IMR-90 (cell line): ENCODE results near the gene SLAMF1. TPM values are rescaled to one million over a fixed set of nuclear protein-coding genes. Genes with fewer than 3 reads are reported as not detected.

ENCODE experiments used
- ATAC-seq: fragments of 200-7000 bp; cut with Tn5 transposase; 2 replicates; pipeline ENCODE4 v1.9.1; 2020; ENCODE audit warnings: low read depth, mild to moderate bottlenecking, moderate library complexity
- BruUV-seq: library from RNA; stranded (reverse); fragments of 400-500 nt; replicated peaks from 2 replicates; lab custom pipeline; 2021; lab: Mats Ljungman, UMichigan
- CTCF ChIA-PET: fragments of 300-600 bp; formaldehyde crosslinking; extraction: SDS; loops from one replicate; lab custom pipeline; 2021; ENCODE audit warnings: antibody characterized with exemption; lab: Yijun Ruan, JAX
- POLR2A ChIA-PET: fragments of 300-600 bp; sonication (Branson Sonifier 250); formaldehyde crosslinking; loops from one replicate; lab custom pipeline; 2022; ENCODE audit warnings: antibody characterized with exemption; ENCODE audit not compliant: unreplicated experiment; lab: Charles Lee
- DNase-seq: peaks from one replicate; pipeline ENCODE4 v3.0.0; 2013
- H2AFZ ChIP-seq: replicated peaks from 2 replicates; pipeline ENCODE3; 2013; ENCODE audit warnings: low read length, mild to moderate bottlenecking; ENCODE audit not compliant: poor library complexity
- H2AK5ac ChIP-seq: 2 replicates; pipeline ENCODE4 v1.6.1; 2013; ENCODE audit warnings: low read depth, low read length, inconsistent platforms
- H2AK9ac ChIP-seq: replicated peaks from 2 replicates; pipeline ENCODE3; 2013; ENCODE audit warnings: mild to moderate bottlenecking, low read depth, low read length, moderate library complexity; ENCODE audit not compliant: poor library complexity
- H2BK120ac ChIP-seq: 2 replicates; pipeline ENCODE4 v1.6.1; 2013; ENCODE audit warnings: low read depth, low read length, inconsistent platforms
- H2BK15ac ChIP-seq: 3 replicates; pipeline ENCODE4 v1.6.1; 2013; ENCODE audit warnings: low read depth, low read length, inconsistent platforms
- H2BK20ac ChIP-seq: 2 replicates; pipeline ENCODE4 v1.6.1; 2013; ENCODE audit warnings: low read depth, mild to moderate bottlenecking, inconsistent platforms, low read length, moderate library complexity
- H2BK5ac ChIP-seq: 2 replicates; pipeline ENCODE4 v1.6.1; 2013; ENCODE audit warnings: mild to moderate bottlenecking, low read depth, low read length, inconsistent platforms; ENCODE audit not compliant: poor library complexity, severe bottlenecking
- H3K14ac ChIP-seq: replicated peaks from 2 replicates; pipeline ENCODE4 v1.6.1; 2013; ENCODE audit warnings: low read depth, low read length, inconsistent platforms
- H3K18ac ChIP-seq: 2 replicates; pipeline ENCODE4 v1.6.1; 2013; ENCODE audit warnings: low read depth, low read length, control low read depth
- H3K23ac ChIP-seq: 2 replicates; pipeline ENCODE4 v1.6.1; 2013; ENCODE audit warnings: low read depth, low read length, inconsistent platforms
- H3K27ac ChIP-seq: 2 replicates; pipeline ENCODE4 v1.5.1; 2013; ENCODE audit warnings: mild to moderate bottlenecking, control low read depth, low read length; ENCODE audit not compliant: insufficient read depth
- H3K27me3 ChIP-seq: 2 replicates; pipeline ENCODE4 v1.6.1; 2013; ENCODE audit warnings: low read length; ENCODE audit not compliant: control insufficient read depth, insufficient read depth
- H3K36me3 ChIP-seq: 2 replicates; pipeline ENCODE4 v1.6.1; 2013; ENCODE audit warnings: low read length, mixed read lengths; ENCODE audit not compliant: control insufficient read depth, insufficient read depth
- H3K4ac ChIP-seq: 2 replicates; pipeline ENCODE4 v1.6.1; 2013; ENCODE audit warnings: low read depth, low read length, inconsistent platforms
- H3K4me1 ChIP-seq: 2 replicates; pipeline ENCODE4 v1.6.1; 2013; ENCODE audit warnings: low read length, mixed read lengths; ENCODE audit not compliant: control insufficient read depth, insufficient read depth
- H3K4me2 ChIP-seq: 2 replicates; pipeline ENCODE4 v1.6.1; 2013; ENCODE audit warnings: low read depth, mild to moderate bottlenecking, control low read depth, low read length, moderate library complexity
- H3K4me3 ChIP-seq: 2 replicates; pipeline ENCODE4 v1.5.1; 2013; ENCODE audit warnings: low read depth, mild to moderate bottlenecking, control low read depth, low read length, moderate library complexity; ENCODE audit not compliant: insufficient read depth
- H3K56ac ChIP-seq: 2 replicates; pipeline ENCODE4 v1.6.1; 2013; ENCODE audit warnings: low read length, inconsistent platforms; ENCODE audit not compliant: insufficient read depth; ENCODE audit errors: extremely low read depth
- H3K79me1 ChIP-seq, 2 experiments: 2 replicates each; pipeline ENCODE4 v1.6.1; 2013; ENCODE audit warnings: low read length in 2 of 2, inconsistent platforms in 1 of 2, low read depth in 1 of 2
- H3K9ac ChIP-seq: 2 replicates; pipeline ENCODE4 v1.6.1; 2013; ENCODE audit warnings: low read depth, low read length, control low read depth
- H3K9me1 ChIP-seq: 2 replicates; pipeline ENCODE4 v1.6.1; 2013; ENCODE audit warnings: low read length, inconsistent platforms; ENCODE audit not compliant: insufficient read depth
- H3K9me3 ChIP-seq: 2 replicates; pipeline ENCODE4 v1.6.1; 2013; ENCODE audit warnings: low read length; ENCODE audit not compliant: control insufficient read depth, insufficient read depth
- H4K20me1 ChIP-seq: 2 replicates; pipeline ENCODE4 v1.6.1; 2013; ENCODE audit warnings: low read length, inconsistent platforms; ENCODE audit not compliant: insufficient read depth
- H4K5ac ChIP-seq: 2 replicates; pipeline ENCODE4 v1.6.1; 2013; ENCODE audit warnings: mild to moderate bottlenecking, low read depth, low read length, control low read depth
- H4K8ac ChIP-seq, 2 experiments: 2 replicates each; pipeline ENCODE4 v1.6.1; 2013; ENCODE audit warnings: low read depth in 2 of 2, low read length in 2 of 2, control low read depth in 1 of 2, inconsistent platforms in 1 of 2
- H4K91ac ChIP-seq: 2 replicates; pipeline ENCODE4 v1.6.1; 2013; ENCODE audit warnings: low read depth, low read length, inconsistent platforms; ENCODE audit not compliant: insufficient read depth
- CHD1 ChIP-seq: IDR thresholded peaks from 2 replicates; pipeline ENCODE4 v1.6.1; 2012; ENCODE audit warnings: low read depth, low read length, improper control_type of control experiment
- MAFK ChIP-seq: IDR thresholded peaks from 2 replicates; pipeline ENCODE4 v1.6.1; 2012; ENCODE audit warnings: low read depth, low read length, improper control_type of control experiment
- MAZ ChIP-seq: IDR thresholded peaks from 2 replicates; pipeline ENCODE4 v1.6.1; 2012; ENCODE audit warnings: low read depth, mild to moderate bottlenecking, low read length, improper control_type of control experiment, moderate library complexity, borderline replicate concordance
- POLR2A ChIP-seq: IDR thresholded peaks from 2 replicates; pipeline ENCODE4 v1.6.1; 2012; ENCODE audit warnings: mild to moderate bottlenecking, low read depth, low read length
- RCOR1 ChIP-seq: IDR thresholded peaks from 2 replicates; pipeline ENCODE4 v1.6.1; 2012; ENCODE audit warnings: mild to moderate bottlenecking, low read length, improper control_type of control experiment; ENCODE audit not compliant: insufficient replicate concordance
- WGBS, 2 experiments: methylation state at CpG; one replicate each; pipeline versions ENCODE4 v1.1.5 to v1.1.7; 2013; ENCODE audit warnings: missing lambda C conversion rate in 2 of 2; ENCODE audit not compliant: insufficient read length in 1 of 2; ENCODE audit errors: extremely low coverage in 2 of 2; 5-methylcytosine and 5-hydroxymethylcytosine counted together
- dilution Hi-C: fragments of 300-500 bp; cut with HindIII; formaldehyde crosslinking; loops from one replicate; pipeline ENCODE4 v1.14.3; 2018; ENCODE audit warnings: low sequenced_read_pairs; ENCODE audit not compliant: unreplicated experiment
- in situ Hi-C: fragments of 300-500 bp; cut with MboI; formaldehyde crosslinking; loops from 3 replicates; pipeline ENCODE4 v1.14.3; 2019; ENCODE audit warnings: low sequenced_read_pairs, inconsistent platforms, mixed read lengths
- intact Hi-C: fragments of 100-400 bp; cut with micrococcal nuclease; formaldehyde crosslinking; loops from 2 replicates; pipeline ENCODE4 v1.10.0; 2022
- polyA plus RNA-seq, 3 experiments: library from polyadenylated mRNA; depleted of rRNA; stranded (reverse); fragments of >200 nt; gene quantifications; 2 replicates each; pipeline ENCODE4 v1.2.3, GENCODE V29; 2012; ENCODE audit warnings: low replicate concordance in 1 of 3
- total RNA-seq: library from RNA; depleted of rRNA; stranded (reverse); fragments of >200 nt; gene quantifications from 2 replicates; pipeline ENCODE4 v1.2.3, GENCODE V29; 2012
- TF ChIP-seq, protein P1 (sequence below): fragments of 150-350 bp; IDR thresholded peaks from 2 replicates; pipeline ENCODE4 v1.6.1; 2017; ENCODE audit warnings: mild to moderate bottlenecking, antibody characterized with exemption, low read length, low read depth
- TF ChIP-seq, protein P2 (sequence below): conservative IDR thresholded peaks from 2 replicates; pipeline ENCODE4 v1.5.1; 2012; ENCODE audit warnings: mild to moderate bottlenecking, low read depth, low read length, improper control_type of control experiment

Gene SLAMF1
- total and polyA plus RNA-seq, 2 of the 4 experiments (the other 2 are of a cell fraction), result not detected

DNA sequence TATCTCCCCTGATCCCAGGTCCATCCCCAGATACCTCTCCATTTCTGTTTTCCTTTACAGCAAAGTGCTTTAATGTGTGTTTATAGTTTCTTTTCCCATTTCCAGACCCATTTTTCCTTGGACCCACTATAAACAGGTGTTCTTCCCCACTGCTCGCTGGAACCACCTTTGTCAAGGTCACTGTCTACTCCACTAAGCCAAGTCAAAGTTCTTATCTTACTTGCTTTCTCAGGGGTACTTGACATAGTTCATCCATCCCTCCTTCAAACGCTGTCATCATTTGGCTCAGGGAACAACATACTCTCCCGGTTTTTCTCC is 8.3 kb downstream of the SLAMF1 start:
- no peak overlapping the region for H3K27ac ChIP-seq
- H3K9me3 ChIP-seq, result no peaks in the 10 kb centered on the region
- no peaks in the 10 kb centered on the region for H3K9me1 ChIP-seq
- H2AK9ac ChIP-seq, result no peak overlapping the region
- intact Hi-C loops (no loop called here), dilution Hi-C loops (no loop called here), in situ Hi-C loops (no loop called here)
- no peak overlapping the region for H3K4me3 ChIP-seq
- no peak overlapping the region for H2AFZ ChIP-seq
- H2BK5ac ChIP-seq, result no peak overlapping the region
- no peaks in the 10 kb centered on the region for H3K79me1 ChIP-seq
- WGBS, 2 experiments, result 38% methylated on average over 2 of the region's 3 CpGs; no CpG with 5 or more reads in 1 of the 2 experiments
- no peak overlapping the region for H2BK15ac ChIP-seq
- CTCF ChIA-PET, result no interaction called here
- H3K36me3 ChIP-seq, result no peaks in the 10 kb centered on the region
- H4K91ac ChIP-seq, result no peak overlapping the region
- DNase-seq (no peak), ATAC-seq (no peak)
- no peak overlapping the region for H2BK120ac ChIP-seq
- TF ChIP-seq MAZ, result no peak
- TF ChIP-seq, protein P1, sequence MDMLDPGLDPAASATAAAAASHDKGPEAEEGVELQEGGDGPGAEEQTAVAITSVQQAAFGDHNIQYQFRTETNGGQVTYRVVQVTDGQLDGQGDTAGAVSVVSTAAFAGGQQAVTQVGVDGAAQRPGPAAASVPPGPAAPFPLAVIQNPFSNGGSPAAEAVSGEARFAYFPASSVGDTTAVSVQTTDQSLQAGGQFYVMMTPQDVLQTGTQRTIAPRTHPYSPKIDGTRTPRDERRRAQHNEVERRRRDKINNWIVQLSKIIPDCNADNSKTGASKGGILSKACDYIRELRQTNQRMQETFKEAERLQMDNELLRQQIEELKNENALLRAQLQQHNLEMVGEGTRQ, result no peak
- TF ChIP-seq, protein P2, sequence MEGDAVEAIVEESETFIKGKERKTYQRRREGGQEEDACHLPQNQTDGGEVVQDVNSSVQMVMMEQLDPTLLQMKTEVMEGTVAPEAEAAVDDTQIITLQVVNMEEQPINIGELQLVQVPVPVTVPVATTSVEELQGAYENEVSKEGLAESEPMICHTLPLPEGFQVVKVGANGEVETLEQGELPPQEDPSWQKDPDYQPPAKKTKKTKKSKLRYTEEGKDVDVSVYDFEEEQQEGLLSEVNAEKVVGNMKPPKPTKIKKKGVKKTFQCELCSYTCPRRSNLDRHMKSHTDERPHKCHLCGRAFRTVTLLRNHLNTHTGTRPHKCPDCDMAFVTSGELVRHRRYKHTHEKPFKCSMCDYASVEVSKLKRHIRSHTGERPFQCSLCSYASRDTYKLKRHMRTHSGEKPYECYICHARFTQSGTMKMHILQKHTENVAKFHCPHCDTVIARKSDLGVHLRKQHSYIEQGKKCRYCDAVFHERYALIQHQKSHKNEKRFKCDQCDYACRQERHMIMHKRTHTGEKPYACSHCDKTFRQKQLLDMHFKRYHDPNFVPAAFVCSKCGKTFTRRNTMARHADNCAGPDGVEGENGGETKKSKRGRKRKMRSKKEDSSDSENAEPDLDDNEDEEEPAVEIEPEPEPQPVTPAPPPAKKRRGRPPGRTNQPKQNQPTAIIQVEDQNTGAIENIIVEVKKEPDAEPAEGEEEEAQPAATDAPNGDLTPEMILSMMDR, result no peak
- no peak for TF ChIP-seq MAFK
- TF ChIP-seq CHD1, result no peak
- no peak for TF ChIP-seq RCOR1
- no peak for TF ChIP-seq POLR2A
- no peak overlapping the region for H2BK20ac ChIP-seq
- H3K14ac ChIP-seq, result no peak overlapping the region
- H3K56ac ChIP-seq, result no peak overlapping the region
- no peaks in the 10 kb centered on the region for H3K27me3 ChIP-seq
- H3K4me1 ChIP-seq, result no peaks in the 10 kb centered on the region
- H3K4ac ChIP-seq, result no peak overlapping the region
- POLR2A ChIA-PET, result no interaction called here
- no peak overlapping the region for H4K5ac ChIP-seq
- no peak overlapping the region for H3K18ac ChIP-seq
- no peak overlapping the region for H3K23ac ChIP-seq
- no peak overlapping the region for H4K8ac ChIP-seq
- BruUV-seq, result no TSS peak
- no peaks in the 10 kb centered on the region for H4K20me1 ChIP-seq
- no peak overlapping the region for H2AK5ac ChIP-seq
- no peak overlapping the region for H3K9ac ChIP-seq
- H3K4me2 ChIP-seq, result no peak overlapping the region
